CD4-positive, alpha-beta T cell treated with Interleukin-2 at 100 ng/mL for 4 hours (primary cell): ENCODE data around the gene TBC1D14.
"Not testable (repeated sequence)": the region's sequence is repeated elsewhere in the genome, so short reads cannot be mapped to it uniquely, and the experiment has no call there.

ENCODE experiments used
- DNase-seq: peaks from one replicate; pipeline ENCODE4 v3.0.0-alpha.2; 2020; ENCODE audit warnings: low spot score

The TBC1D14 gene

GRCh38 chr4:6910340-6910959 is 824 bp downstream of the TBC1D14 start:
- no peak for DNase-seq

GRCh38 chr4:6910960-6911874 is 1.6 kb downstream of the TBC1D14 start:
- no peak for DNase-seq

GRCh38 chr4:6911917-6912316 is 2.3 kb downstream of the TBC1D14 start:
- not testable (repeated sequence) for DNase-seq

GRCh38 chr4:6912441-6912840 is 2.8 kb downstream of the TBC1D14 start:
- no peak for DNase-seq

GRCh38 chr4:6913350-6913905 is 3.8 kb downstream of the TBC1D14 start:
- DNase-seq, result no peak

GRCh38 chr4:6914448-6914847 is 4.8 kb downstream of the TBC1D14 start:
- DNase-seq, result no peak

- DNase-seq, result no peak
Observed at GRCh38 chr4:6915041-6916005, 5.7 kb downstream of the TBC1D14 start.

GRCh38 chr4:6916069-6916586 is 6.5 kb downstream of the TBC1D14 start:
- no peak for DNase-seq

GRCh38 chr4:6916587-6917460 is 7.2 kb downstream of the TBC1D14 start:
- DNase-seq, result peak; percentile 80

GRCh38 chr4:6917461-6918271 is 8.0 kb downstream of the TBC1D14 start:
- DNase-seq, result peak; percentile 32

GRCh38 chr4:6918338-6918737 is 8.7 kb downstream of the TBC1D14 start:
- DNase-seq, result peak; percentile 27

- DNase-seq, result no peak
Observed at GRCh38 chr4:6920171-6920570, 10.5 kb downstream of the TBC1D14 start.

GRCh38 chr4:6923507-6923906 is 13.9 kb downstream of the TBC1D14 start:
- DNase-seq, result no peak

- DNase-seq, result no peak
Observed at GRCh38 chr4:6924361-6924779, 14.7 kb downstream of the TBC1D14 start.

GRCh38 chr4:6925357-6925836 is 15.8 kb downstream of the TBC1D14 start:
- DNase-seq, result no peak

GRCh38 chr4:6926081-6926480 is 16.5 kb downstream of the TBC1D14 start:
- peak; percentile 37 for DNase-seq

- peak; percentile 66 for DNase-seq
Observed at GRCh38 chr4:6926681-6927478, 17.3 kb downstream of the TBC1D14 start.

- DNase-seq, result no peak
Observed at GRCh38 chr4:6928081-6928480, 18.5 kb downstream of the TBC1D14 start.

- no peak for DNase-seq
Observed at GRCh38 chr4:6929339-6929811, 19.7 kb downstream of the TBC1D14 start.
